Limb (tissue), 2 donors: ENCODE data around the gene HOXA4.
A peak's percentile ranks its signal among the peaks of the same experiment; 100 is the strongest.

Experiments used
- DNase-seq, 2 donors: peaks; one replicate each; pipeline ENCODE4 v3.0.0-alpha.2; 2016; ENCODE audit errors: extremely low spot score in 2 of 2

Gene HOXA4

DNA sequence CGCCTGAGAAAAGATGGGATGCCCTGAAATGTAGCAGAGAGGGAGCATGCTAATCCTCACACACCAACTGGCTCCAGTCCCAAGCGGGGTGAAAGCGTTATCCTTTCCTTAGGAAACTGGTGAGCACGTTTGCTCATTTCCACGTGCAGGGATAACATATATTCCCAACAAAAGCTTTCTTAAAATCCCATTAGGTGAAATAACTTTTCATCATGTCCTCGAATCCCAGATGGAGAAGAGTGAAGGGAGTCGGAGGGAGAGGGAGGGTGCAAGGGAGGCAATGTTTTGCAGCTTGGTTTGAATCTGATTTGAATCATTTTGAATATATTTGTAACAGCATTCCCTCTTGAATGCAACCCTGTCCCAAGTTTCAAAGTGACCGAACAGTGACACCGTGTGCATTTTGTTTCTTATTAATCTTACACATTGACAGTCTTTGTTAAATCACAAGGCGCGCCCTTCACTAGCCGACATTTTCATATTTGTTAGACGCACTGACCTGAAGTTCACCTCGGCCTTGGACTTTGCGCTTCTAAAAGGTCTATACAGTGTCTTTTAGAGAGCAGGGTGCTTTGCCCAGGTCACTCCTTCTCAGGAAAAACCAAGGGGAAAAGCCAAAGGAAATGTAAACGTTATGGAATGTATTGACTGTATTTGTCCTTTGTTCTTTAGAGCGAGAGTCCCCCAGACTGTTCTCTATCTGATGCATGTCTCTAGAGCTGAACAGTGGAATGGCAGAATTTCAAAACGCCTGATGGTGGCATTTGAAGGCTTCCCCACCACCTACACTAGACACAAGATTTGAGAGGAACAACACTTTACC lies 3.1 kb upstream of the HOXA4 start:
- peak in 1 of 2 donors; percentile 38 for DNase-seq

GRCh38 chr7:27132978-27133377 lies 2.4 kb upstream of the HOXA4 start:
- peak in 1 of 2 donors; percentile 11 for DNase-seq

DNA sequence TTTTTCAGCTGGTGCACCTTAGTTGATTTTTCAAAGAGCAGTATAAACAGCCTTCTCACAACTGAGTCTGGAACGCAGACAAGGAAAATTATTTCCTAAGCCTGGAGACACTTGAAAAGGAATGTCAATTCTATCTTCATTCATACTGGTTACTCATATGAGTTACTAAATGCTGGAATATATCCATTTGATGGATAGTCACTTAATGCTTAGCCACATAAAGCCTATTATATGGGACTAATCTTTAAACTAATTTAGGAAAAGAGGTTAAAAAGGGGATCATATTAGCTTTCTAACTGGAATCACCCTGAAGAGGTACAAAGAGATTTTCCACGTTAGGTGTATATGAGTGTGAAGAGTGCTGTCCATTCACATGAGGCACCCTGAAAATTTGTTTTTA lies 1.7 kb upstream of the HOXA4 start:
- no peak for DNase-seq

GRCh38 chr7:27131390-27131819 lies 848 bp upstream of the HOXA4 start:
- no peak for DNase-seq

- peak in 1 of 2 donors; percentile 72 for DNase-seq
These were observed 623 bp downstream of the HOXA4 start for GRCh38 chr7:27129729-27130539.

DNA sequence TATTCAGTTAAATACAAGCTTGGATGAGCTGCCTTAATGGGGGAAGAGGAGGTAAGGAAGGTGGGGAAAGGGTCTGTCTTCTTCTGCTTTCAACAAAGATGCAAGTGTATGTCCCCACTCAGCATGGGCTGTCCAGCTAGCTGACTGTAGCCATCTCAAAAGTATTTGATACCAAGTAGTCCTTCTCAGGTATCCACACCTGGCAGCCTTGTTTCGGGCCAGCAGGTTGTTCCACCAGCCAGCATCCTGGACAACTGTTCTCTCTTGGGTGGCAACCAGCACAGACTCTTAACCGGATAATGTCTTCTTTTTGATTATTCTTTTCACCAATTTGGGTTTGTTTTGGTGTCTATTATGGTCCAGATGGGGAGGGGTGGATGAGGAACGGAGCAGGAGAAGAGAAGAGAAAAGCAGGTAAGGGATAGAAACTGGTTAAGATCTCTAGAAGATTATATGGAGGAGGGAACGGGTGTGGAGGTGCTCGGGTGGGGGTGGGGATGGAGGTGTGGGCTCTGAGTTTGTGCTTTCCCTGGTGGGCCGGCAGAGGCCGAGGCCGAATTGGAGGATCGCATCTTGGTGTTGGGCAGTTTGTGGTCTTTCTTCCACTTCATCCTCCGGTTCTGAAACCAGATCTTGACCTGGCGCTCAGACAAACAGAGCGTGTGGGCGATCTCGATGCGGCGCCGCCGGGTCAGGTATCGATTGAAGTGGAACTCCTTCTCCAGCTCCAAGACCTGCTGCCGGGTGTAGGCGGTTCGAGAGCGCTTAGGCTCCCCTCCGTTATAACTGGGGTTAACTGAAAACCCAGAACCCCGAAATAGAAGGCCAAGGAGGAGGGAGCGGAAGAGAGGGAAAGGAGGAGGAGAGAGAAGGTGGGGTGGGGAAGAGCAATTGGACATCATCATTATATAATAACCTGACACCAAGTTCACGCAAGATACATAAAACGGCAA lies 1.5 kb downstream of the HOXA4 start:
- DNase-seq: peak in 1 of 2 donors; percentile 43

DNA sequence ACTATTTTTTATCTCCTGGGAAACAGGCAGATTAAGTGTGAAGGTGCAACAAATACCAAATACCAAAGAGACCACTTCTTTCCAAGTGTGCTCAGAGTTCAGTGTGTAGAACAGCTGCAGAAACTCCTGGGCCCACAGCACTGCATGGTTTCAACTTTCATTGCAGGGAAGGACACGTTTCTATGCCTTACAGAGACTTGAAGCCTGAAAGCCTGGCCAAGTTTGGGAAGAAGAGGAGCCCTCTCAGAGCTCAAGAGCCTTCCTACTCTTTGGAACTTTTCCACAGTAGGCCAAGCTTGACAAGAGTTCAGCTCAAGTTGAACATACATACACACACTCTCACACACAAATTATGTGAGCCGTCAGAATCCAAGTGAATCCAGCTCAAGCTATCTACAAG lies 2.5 kb downstream of the HOXA4 start:
- DNase-seq: peak; percentile 57 to 90

DNA sequence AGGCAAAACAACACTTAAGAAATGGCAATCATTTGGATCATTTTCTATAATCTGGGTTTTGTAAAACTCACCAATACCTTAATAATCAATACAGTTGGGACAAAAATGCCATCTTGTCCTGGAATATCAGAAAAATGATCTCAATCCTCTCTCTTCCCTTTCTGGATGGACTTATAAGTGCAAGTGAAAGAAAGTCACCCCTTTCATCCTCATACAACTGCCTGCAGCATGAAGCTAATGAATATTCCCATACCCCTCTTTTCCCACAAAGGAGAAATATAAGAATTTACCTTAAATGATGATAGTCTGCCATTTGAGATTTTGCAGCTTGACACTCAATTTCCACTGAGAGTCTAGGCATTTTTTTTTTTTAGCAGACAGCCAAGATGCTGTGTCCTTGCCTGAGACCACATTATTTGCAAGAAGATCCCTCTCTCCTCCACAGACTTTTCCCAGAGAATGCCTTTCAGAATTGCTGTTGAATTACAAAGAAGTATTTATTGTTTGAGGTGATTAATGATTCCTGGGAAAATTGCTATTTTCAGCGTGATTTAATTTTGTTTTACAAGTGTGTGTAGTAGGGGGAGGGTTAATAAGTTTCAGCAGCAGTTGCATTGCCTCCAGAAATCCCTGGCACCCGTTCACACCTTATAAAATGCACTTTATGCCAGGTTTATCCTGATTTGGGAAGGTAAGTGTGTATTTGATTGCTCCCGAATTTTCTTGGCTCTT lies 3.8 kb downstream of the HOXA4 start:
- DNase-seq: no peak

GRCh38 chr7:27125986-27126394 lies 4.6 kb downstream of the HOXA4 start:
- peak in 1 of 2 donors; percentile 14 for DNase-seq

GRCh38 chr7:27124902-27125689 lies 5.5 kb downstream of the HOXA4 start:
- peak in 1 of 2 donors; percentile 31 for DNase-seq

GRCh38 chr7:27124096-27124901 lies 6.3 kb downstream of the HOXA4 start:
- peak in 1 of 2 donors; percentile 73 for DNase-seq

GRCh38 chr7:27123477-27124053 lies 7.0 kb downstream of the HOXA4 start:
- peak in 1 of 2 donors; percentile 57 for DNase-seq

DNA sequence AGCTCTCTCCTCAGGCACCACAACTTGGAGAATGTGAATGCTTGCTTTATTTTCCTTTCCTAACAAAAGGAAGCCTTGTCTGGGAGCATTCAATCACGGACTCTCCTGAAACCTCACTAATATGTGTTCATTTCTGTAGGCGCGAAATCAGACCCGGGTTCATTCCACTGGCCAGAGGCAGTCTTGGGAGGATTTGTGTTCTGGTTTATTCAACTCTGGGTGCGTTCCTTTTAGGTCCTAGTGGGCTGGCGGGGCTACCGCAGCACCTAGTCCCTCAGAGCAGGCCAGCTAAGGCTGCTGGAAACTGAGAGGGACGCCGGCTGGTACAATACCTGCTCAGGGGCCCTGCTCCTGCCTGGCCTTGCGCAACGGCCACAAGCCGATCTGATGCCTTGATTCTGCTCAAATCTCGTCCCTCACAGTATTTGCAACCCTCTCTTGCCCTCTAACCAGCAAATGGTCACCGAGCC lies 7.5 kb downstream of the HOXA4 start:
- peak in 1 of 2 donors; percentile 71 for DNase-seq

DNA sequence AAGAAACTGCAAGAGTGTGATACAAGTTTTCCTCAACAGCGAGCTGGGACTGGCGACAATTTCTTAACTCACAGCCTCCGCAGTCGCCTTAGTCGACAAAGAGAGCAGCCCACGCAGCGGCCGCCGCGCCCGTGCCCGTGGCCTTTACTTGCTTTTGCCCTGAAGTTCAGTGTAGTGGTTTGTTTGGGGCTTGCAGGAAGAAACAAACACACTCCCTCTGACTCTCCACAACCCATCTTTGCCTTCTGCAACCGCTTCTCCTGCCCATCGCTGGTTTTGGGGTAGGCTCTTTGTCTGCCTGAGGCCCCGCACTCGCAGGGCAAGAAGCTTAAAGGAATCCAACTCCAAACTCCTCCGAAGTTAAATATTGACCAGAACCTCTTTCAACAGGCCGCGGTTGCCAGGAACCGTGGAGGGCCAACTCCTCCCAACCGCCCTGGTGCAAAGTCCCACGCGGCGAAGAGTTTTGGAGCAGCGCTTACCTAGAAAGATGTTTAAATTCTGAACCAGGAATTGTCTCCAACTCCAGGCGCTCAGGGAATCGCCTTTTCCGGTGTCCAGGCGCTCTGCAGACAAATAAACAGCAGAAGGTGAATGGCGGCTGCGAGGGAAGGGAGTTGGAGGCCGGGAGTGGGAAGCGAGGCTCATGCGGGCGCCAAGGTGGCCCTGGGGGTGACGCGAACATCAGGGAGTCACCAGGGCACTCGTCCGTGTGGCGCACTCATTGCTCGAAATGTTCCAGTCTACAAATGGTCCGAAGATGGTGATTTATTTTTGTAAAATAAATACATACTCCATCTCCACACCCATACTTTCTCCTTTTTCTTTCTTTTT lies 8.3 kb downstream of the HOXA4 start:
- DNase-seq: peak in 1 of 2 donors; percentile 63

DNA sequence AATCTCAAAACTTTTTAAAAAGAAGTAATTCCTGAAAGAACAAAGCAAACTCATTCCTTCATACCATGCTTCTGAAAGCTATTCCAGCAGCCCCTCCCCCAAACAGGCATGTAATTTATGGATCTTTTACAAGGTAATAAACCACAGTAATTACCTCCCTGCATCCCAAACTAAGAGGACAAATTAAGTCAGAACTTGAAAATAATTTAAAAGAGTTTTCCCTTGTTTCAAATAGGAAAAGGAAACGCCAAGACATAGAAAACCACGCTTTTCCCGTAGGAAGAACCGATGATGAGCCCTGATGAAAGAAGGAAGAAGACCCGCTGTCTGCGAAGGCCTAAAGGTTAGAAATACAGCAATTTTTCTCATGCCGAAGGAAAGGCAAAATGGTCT lies 8.9 kb downstream of the HOXA4 start:
- DNase-seq: no peak

- peak in 1 of 2 donors; percentile 16 for DNase-seq
These were observed 11.1 kb downstream of the HOXA4 start for GRCh38 chr7:27119412-27119911.

GRCh38 chr7:27118580-27118979 lies 12.0 kb downstream of the HOXA4 start:
- peak in 1 of 2 donors; percentile 38 for DNase-seq
